ENCODE measurements around the gene MAD2L2. TPM values are rescaled to one million over a fixed set of nuclear protein-coding genes. Genes with fewer than 3 reads are reported as not detected.

The MAD2L2 gene
- total and polyA plus RNA-seq, 9 of the 15 experiments (the other 6 are each of a cell fraction or from before 2014, with no cell fraction given) = 12.4 to 286 (median 143) TPM

DNA sequence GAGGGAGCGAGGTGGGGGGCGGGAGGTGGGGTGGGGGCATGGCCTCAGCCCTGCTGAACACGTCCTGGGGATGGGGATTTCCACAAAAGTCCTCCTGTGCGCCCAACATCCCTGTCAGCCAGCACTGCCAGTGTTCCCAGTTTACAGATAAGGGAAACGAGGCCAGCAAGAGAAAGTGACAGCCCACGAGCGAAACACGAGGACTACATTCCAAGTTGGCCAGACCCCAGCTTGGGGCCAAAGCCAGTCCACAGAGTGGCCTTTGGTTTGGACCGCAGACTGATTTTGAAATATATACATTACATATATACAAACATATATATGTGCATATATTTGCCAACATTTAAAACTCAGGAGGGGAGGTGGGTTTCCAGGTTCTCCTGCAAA lies 31.7 kb downstream of the MAD2L2 start (continued):
- TF ChIP-seq, protein P1, sequence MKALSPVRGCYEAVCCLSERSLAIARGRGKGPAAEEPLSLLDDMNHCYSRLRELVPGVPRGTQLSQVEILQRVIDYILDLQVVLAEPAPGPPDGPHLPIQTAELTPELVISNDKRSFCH (CRISPR knock-in tag; IDR thresholded peaks at IDR 0.05) = no peak
- TF ChIP-seq, protein P1 (tag; IDR thresholded peaks at IDR 0.05) = no peak
- TF ChIP-seq SIN3B (IDR thresholded peaks at IDR 0.05; ENCODE audit: low read depth) (no peak), ZFX (CRISPR knock-in tag; IDR thresholded peaks at IDR 0.05) (0 out of 2 replicates have a peak, but pooled peaks have one; percentile 20), NFIC (IDR thresholded peaks at IDR 0.05) (peak; percentile 9; the same call in 1 of the 2 replicates), PRPF4 (IDR thresholded peaks at IDR 0.05; ENCODE audit: insufficient read depth, low read depth, low read length, poor library complexity, severe bottlenecking) (no peak), PTTG1 (tag; IDR thresholded peaks at IDR 0.05; ENCODE audit: low read depth) (no peak), BCOR (IDR thresholded peaks at IDR 0.05) (peak; percentile 14; the same call in 1 of the 2 replicates), KAT8 (IDR thresholded peaks at IDR 0.05; ENCODE audit: low read depth) (no peak), RCOR1 (IDR thresholded peaks at IDR 0.05; ENCODE audit: borderline replicate concordance in 1 of 2, low read depth in 2 of 2, low read length in 2 of 2) (0 out of 4 replicates have a peak, but pooled peaks of 1 of the 2 experiments have one; percentile 35), ZNF263 (CRISPR knock-in tag; IDR thresholded peaks at IDR 0.05; ENCODE audit: borderline replicate concordance) (no peak), RFX1 (IDR thresholded peaks at IDR 0.05) (no peak)
- TF ChIP-seq, protein P2, sequence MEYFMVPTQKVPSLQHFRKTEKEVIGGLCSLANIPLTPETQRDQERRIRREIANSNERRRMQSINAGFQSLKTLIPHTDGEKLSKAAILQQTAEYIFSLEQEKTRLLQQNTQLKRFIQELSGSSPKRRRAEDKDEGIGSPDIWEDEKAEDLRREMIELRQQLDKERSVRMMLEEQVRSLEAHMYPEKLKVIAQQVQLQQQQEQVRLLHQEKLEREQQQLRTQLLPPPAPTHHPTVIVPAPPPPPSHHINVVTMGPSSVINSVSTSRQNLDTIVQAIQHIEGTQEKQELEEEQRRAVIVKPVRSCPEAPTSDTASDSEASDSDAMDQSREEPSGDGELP (CRISPR knock-in tag; IDR thresholded peaks at IDR 0.05; ENCODE audit: borderline replicate concordance) = no peak
- TF ChIP-seq, protein P3, sequence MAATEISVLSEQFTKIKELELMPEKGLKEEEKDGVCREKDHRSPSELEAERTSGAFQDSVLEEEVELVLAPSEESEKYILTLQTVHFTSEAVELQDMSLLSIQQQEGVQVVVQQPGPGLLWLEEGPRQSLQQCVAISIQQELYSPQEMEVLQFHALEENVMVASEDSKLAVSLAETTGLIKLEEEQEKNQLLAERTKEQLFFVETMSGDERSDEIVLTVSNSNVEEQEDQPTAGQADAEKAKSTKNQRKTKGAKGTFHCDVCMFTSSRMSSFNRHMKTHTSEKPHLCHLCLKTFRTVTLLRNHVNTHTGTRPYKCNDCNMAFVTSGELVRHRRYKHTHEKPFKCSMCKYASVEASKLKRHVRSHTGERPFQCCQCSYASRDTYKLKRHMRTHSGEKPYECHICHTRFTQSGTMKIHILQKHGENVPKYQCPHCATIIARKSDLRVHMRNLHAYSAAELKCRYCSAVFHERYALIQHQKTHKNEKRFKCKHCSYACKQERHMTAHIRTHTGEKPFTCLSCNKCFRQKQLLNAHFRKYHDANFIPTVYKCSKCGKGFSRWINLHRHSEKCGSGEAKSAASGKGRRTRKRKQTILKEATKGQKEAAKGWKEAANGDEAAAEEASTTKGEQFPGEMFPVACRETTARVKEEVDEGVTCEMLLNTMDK (IDR thresholded peaks at IDR 0.05; ENCODE audit: borderline replicate concordance, insufficient read depth, low read depth, low read length, poor library complexity, severe bottlenecking) = no peak
- TF ChIP-seq, protein P4, sequence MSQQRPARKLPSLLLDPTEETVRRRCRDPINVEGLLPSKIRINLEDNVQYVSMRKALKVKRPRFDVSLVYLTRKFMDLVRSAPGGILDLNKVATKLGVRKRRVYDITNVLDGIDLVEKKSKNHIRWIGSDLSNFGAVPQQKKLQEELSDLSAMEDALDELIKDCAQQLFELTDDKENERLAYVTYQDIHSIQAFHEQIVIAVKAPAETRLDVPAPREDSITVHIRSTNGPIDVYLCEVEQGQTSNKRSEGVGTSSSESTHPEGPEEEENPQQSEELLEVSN (IDR thresholded peaks at IDR 0.05; ENCODE audit: borderline replicate concordance in 1 of 2, extremely low read depth in 1 of 2, insufficient read depth in 1 of 2, insufficient read length in 1 of 2, low read depth in 1 of 2, low read length in 1 of 2, poor library complexity in 1 of 2, severe bottlenecking in 1 of 2) = peak; percentile 21 to 62
